GM19372 (cell line): ENCODE data around the gene NEFH.

Source experiments
- ATAC-seq: cut with Tn5 transposase; IDR thresholded peaks from one replicate; pipeline ENCODE4 v1.9.1; 2021; ENCODE audit warnings: mild to moderate bottlenecking, low read depth, moderate library complexity; ENCODE audit not compliant: unreplicated experiment

NEFH gene

GRCh38 chr22:29539105-29539504 lies 59.1 kb downstream of the NEFH start:
- no peak for ATAC-seq
